H1 (cell line): ENCODE results near the gene MAGI3. TPM values are rescaled to one million over a fixed set of nuclear protein-coding genes. Genes with fewer than 3 reads are reported as not detected.

Experiments
- CTCF ChIA-PET: fragments of 300-600 bp; sonication (Branson Sonifier 250); formaldehyde crosslinking; loops from one replicate; lab custom pipeline; 2021; ENCODE audit not compliant: partially characterized antibody; lab: Charles Lee
- POLR2A ChIA-PET: fragments of 300-600 bp; sonication (Branson Sonifier 250); formaldehyde crosslinking; loops from one replicate; lab custom pipeline; 2021; ENCODE audit warnings: inconsistent platforms; ENCODE audit not compliant: partially characterized antibody; lab: Charles Lee
- DNase-seq, 2 experiments: peaks; one replicate each; pipeline versions ENCODE4 v3.0.0 to v3.0.0-alpha.2; 2010 to 2022; ENCODE audit warnings: low spot score in 2 of 2, low read depth in 1 of 2, mixed read lengths in 1 of 2
- FAIRE-seq: peaks from 2 replicates; lab custom pipeline; 2011; peaks lifted over from hg19 to GRCh38; lab: Jason Lieb, UNC
- H2AFZ ChIP-seq: 2 replicates; pipeline ENCODE4 v1.8.1; 2012; ENCODE audit warnings: low read length, inconsistent platforms
- H2AK5ac ChIP-seq: 2 replicates; pipeline ENCODE4 v1.6.1; 2013; ENCODE audit warnings: low read depth, low read length
- H2BK120ac ChIP-seq: replicated peaks from 2 replicates; pipeline ENCODE3; 2013; ENCODE audit warnings: low read depth, low read length, inconsistent platforms
- H2BK12ac ChIP-seq: 2 replicates; pipeline ENCODE4 v1.6.1; 2013; ENCODE audit warnings: low read depth, low read length
- H2BK15ac ChIP-seq: 2 replicates; pipeline ENCODE4 v1.6.1; 2013; ENCODE audit warnings: low read length
- H2BK20ac ChIP-seq: 2 replicates; pipeline ENCODE4 v1.6.1; 2013; ENCODE audit warnings: low read length
- H2BK5ac ChIP-seq: 2 replicates; pipeline ENCODE4 v1.6.1; 2013; ENCODE audit warnings: low read depth, low read length
- H3K14ac ChIP-seq: 2 replicates; pipeline ENCODE4 v1.6.1; 2013; ENCODE audit warnings: inconsistent platforms; ENCODE audit not compliant: insufficient read length
- H3K18ac ChIP-seq: 2 replicates; pipeline ENCODE4 v1.6.1; 2013; ENCODE audit warnings: low read length; ENCODE audit errors: extremely low read depth
- H3K23ac ChIP-seq: 2 replicates; pipeline ENCODE4 v1.6.1; 2013; ENCODE audit warnings: inconsistent platforms; ENCODE audit not compliant: insufficient read length
- H3K23me2 ChIP-seq: 2 replicates; pipeline ENCODE4 v1.6.1; 2013; ENCODE audit warnings: low read depth, low read length
- H3K27ac ChIP-seq: 2 replicates; pipeline ENCODE4 v1.6.1; 2011; ENCODE audit warnings: low read depth, low read length, inconsistent platforms
- H3K27me3 ChIP-seq, 4 experiments: replicated peaks in 1 of 4; 1 replicate in 1 of 4; 2 replicates in 3 of 4; pipeline versions ENCODE4 v1.6.1 to v1.8.1; 2011 to 2013; ENCODE audit warnings: low read length in 3 of 4, mild to moderate bottlenecking in 3 of 4, inconsistent platforms in 2 of 4, mixed read lengths in 2 of 4, moderate library complexity in 1 of 4; ENCODE audit not compliant: control insufficient read depth in 3 of 4, insufficient read depth in 3 of 4; ENCODE audit errors: extremely low read depth in 1 of 4
- H3K36me3 ChIP-seq, 4 experiments: 2 replicates each; pipeline versions ENCODE4 v1.6.1 to v1.8.1; 2011 to 2013; ENCODE audit warnings: mild to moderate bottlenecking in 4 of 4, low read length in 3 of 4, moderate library complexity in 2 of 4, control low read depth in 1 of 4, inconsistent platforms in 1 of 4; ENCODE audit not compliant: insufficient read depth in 4 of 4, control insufficient read depth in 2 of 4
- H3K4ac ChIP-seq: replicated peaks from 2 replicates; pipeline ENCODE3; 2013; ENCODE audit warnings: low read length, low read depth, mixed read lengths, inconsistent platforms; ENCODE audit not compliant: insufficient read length
- H3K4me1 ChIP-seq, 4 experiments: replicated peaks in 1 of 4; 1 replicate in 1 of 4; 2 replicates in 3 of 4; pipeline versions ENCODE4 v1.6.1 to v1.8.1; 2011 to 2013; ENCODE audit warnings: low read length in 3 of 4, inconsistent platforms in 2 of 4, mixed read lengths in 1 of 4; ENCODE audit not compliant: insufficient read depth in 4 of 4, control insufficient read depth in 3 of 4
- H3K4me2 ChIP-seq, 2 experiments: 2 replicates each; pipeline versions ENCODE4 v1.6.1 to v1.8.1; 2011 to 2013; ENCODE audit warnings: low read depth in 2 of 2, low read length in 2 of 2, control low read depth in 1 of 2, inconsistent platforms in 1 of 2, mild to moderate bottlenecking in 1 of 2; ENCODE audit not compliant: insufficient read depth in 1 of 2
- H3K4me3 ChIP-seq, 4 experiments: fragments of 200-600, 300-600 bp in 1 of 4; sonication (generic), shearing (Covaris generic), sonication (Bioruptor Twin) in 1 of 4; 2 replicates each; pipeline versions ENCODE4 v1.5.1 to v1.8.1; 2011 to 2016; ENCODE audit warnings: low read length in 4 of 4, low read depth in 3 of 4, control low read depth in 2 of 4, inconsistent platforms in 2 of 4, mild to moderate bottlenecking in 2 of 4, mixed read lengths in 1 of 4, moderate library complexity in 1 of 4; ENCODE audit not compliant: insufficient read depth in 2 of 4; ENCODE audit errors: extremely low read depth in 1 of 4
- H3K56ac ChIP-seq: replicated peaks from 2 replicates; pipeline ENCODE3; 2013; ENCODE audit warnings: low read depth, mild to moderate bottlenecking, mixed read lengths, low read length, inconsistent platforms; ENCODE audit not compliant: insufficient read length
- H3K79me1 ChIP-seq: 2 replicates; pipeline ENCODE4 v1.6.1; 2013; ENCODE audit warnings: low read depth, low read length, control low read depth
- H3K79me2 ChIP-seq, 2 experiments: 2 replicates each; pipeline versions ENCODE4 v1.6.1 to v1.8.1; 2012 to 2013; ENCODE audit warnings: low read length in 2 of 2, mild to moderate bottlenecking in 2 of 2, inconsistent platforms in 1 of 2; ENCODE audit not compliant: insufficient read depth in 2 of 2, control insufficient read depth in 1 of 2
- H3K9ac ChIP-seq, 4 experiments: replicated peaks in 1 of 4; 1 replicate in 1 of 4; 2 replicates in 3 of 4; pipeline versions ENCODE4 v1.6.1 to v1.8.1; 2011 to 2013; ENCODE audit warnings: low read depth in 3 of 4, low read length in 3 of 4, control low read depth in 2 of 4, mild to moderate bottlenecking in 2 of 4, moderate library complexity in 2 of 4, inconsistent platforms in 1 of 4; ENCODE audit errors: extremely low read depth in 1 of 4
- H3K9me3 ChIP-seq, 2 experiments: 2 replicates each; pipeline versions ENCODE4 v1.6.1 to v1.8.1; 2012 to 2013; ENCODE audit warnings: mild to moderate bottlenecking in 2 of 2, moderate library complexity in 2 of 2, control low read depth in 1 of 2, inconsistent platforms in 1 of 2, low read depth in 1 of 2, low read length in 1 of 2, mixed read lengths in 1 of 2; ENCODE audit not compliant: insufficient read depth in 2 of 2
- H4K20me1 ChIP-seq, 2 experiments: replicated peaks in 1 of 2; 2 replicates each; pipeline versions ENCODE3 to v1.8.1; 2011 to 2013; ENCODE audit warnings: inconsistent platforms in 2 of 2, low read length in 2 of 2, mild to moderate bottlenecking in 1 of 2; ENCODE audit not compliant: insufficient read depth in 2 of 2, control insufficient read depth in 1 of 2
- H4K5ac ChIP-seq: 2 replicates; pipeline ENCODE4 v1.6.1; 2013; ENCODE audit warnings: low read length, low read depth, mixed read lengths, inconsistent platforms; ENCODE audit not compliant: insufficient read length
- H4K8ac ChIP-seq: 2 replicates; pipeline ENCODE4 v1.8.0; 2013; ENCODE audit warnings: mild to moderate bottlenecking, moderate library complexity, low read length, inconsistent platforms; ENCODE audit not compliant: insufficient read depth; ENCODE audit errors: extremely low read depth
- H4K91ac ChIP-seq: replicated peaks from 2 replicates; pipeline ENCODE3; 2013; ENCODE audit warnings: low read length, mixed read lengths, inconsistent platforms; ENCODE audit not compliant: insufficient read length
- ASH2L ChIP-seq: fragments of 200-600, 300-600 bp; sonication (generic); IDR thresholded peaks from one replicate; pipeline ENCODE4 v1.7.1; 2017; ENCODE audit warnings: low read length
- EP300 ChIP-seq, 2 experiments: IDR thresholded peaks; 1 replicate in 1 of 2; 2 replicates in 1 of 2; pipeline ENCODE4 v1.6.1; 2011 to 2012; ENCODE audit warnings: low read depth in 2 of 2, low read length in 2 of 2, mild to moderate bottlenecking in 2 of 2, borderline replicate concordance in 1 of 2, inconsistent platforms in 1 of 2, moderate library complexity in 1 of 2
- GTF2F1 ChIP-seq: IDR thresholded peaks from 2 replicates; pipeline ENCODE4 v1.6.1; 2012; ENCODE audit warnings: low read depth, low read length, improper control_type of control experiment, borderline replicate concordance
- POU5F1 ChIP-seq: IDR thresholded peaks from 2 replicates; pipeline ENCODE4 v1.6.1; 2011; ENCODE audit warnings: low read depth, mild to moderate bottlenecking, low read length, moderate library complexity
- SIRT6 ChIP-seq: IDR thresholded peaks from one replicate; pipeline ENCODE4 v1.7.1; 2012; ENCODE audit warnings: low read length, inconsistent platforms
- TBP ChIP-seq: IDR thresholded peaks from 2 replicates; pipeline ENCODE4 v1.6.1; 2011; ENCODE audit warnings: low read depth, low read length, improper control_type of control experiment
- TCF12 ChIP-seq: IDR thresholded peaks from 2 replicates; pipeline ENCODE4 v1.6.1; 2011; ENCODE audit warnings: low read depth, mild to moderate bottlenecking, low read length
- ZNF274 ChIP-seq: IDR thresholded peaks from 2 replicates; pipeline ENCODE4 v1.7.0; 2012; ENCODE audit warnings: low read length, borderline replicate concordance; ENCODE audit errors: extremely low read depth
- WGBS, 2 experiments: shearing (Covaris generic) in 1 of 2; methylation state at CpG; one replicate each; pipeline versions ENCODE4 v1.1.6 to v1.1.7; 2013 to 2015; ENCODE audit warnings: low lambda C conversion rate in 2 of 2, mixed read lengths in 2 of 2, inconsistent platforms in 1 of 2, low coverage in 1 of 2, missing lambda C conversion rate in 1 of 2; ENCODE audit not compliant: insufficient replicate concordance in 2 of 2, insufficient coverage in 1 of 2, insufficient read length in 1 of 2; ENCODE audit errors: extremely low coverage in 1 of 2, missing lambda C conversion rate in 1 of 2; 5-methylcytosine and 5-hydroxymethylcytosine counted together
- polyA plus RNA-seq, 7 experiments: library from polyadenylated mRNA; depleted of rRNA in 3 of 7; stranded (reverse) in 5 of 7; unstranded in 2 of 7; fragments of >200 nt in 5 of 7; fragments of 200-250 nt in 2 of 7; gene quantifications; 1 replicate in 5 of 7; 2 replicates in 1 of 7; 4 replicates in 1 of 7; pipeline versions ENCODE4 v1.2.1 to v1.2.3, GENCODE V29; 2011 to 2013; ENCODE audit warnings: missing spikeins in 2 of 7, mixed read lengths in 2 of 7
- total RNA-seq: library from RNA; stranded (reverse); fragmentation: NEBNext Ultra II Directional; extraction: Animal tissue kit (Norgen Biotek cat#: 25700); gene quantifications from 2 replicates; pipeline ENCODE4 v1.2.1, GENCODE V29; 2021
- TF ChIP-seq, protein P1 (sequence below): IDR thresholded peaks from 2 replicates; pipeline ENCODE4 v1.6.1; 2012; ENCODE audit warnings: inconsistent platforms

Gene MAGI3
- total and polyA plus RNA-seq, 2 of the 8 experiments (the other 6 are each of a cell fraction or from before 2014, with no cell fraction given) = 2.3 to 7.8 TPM

DNA sequence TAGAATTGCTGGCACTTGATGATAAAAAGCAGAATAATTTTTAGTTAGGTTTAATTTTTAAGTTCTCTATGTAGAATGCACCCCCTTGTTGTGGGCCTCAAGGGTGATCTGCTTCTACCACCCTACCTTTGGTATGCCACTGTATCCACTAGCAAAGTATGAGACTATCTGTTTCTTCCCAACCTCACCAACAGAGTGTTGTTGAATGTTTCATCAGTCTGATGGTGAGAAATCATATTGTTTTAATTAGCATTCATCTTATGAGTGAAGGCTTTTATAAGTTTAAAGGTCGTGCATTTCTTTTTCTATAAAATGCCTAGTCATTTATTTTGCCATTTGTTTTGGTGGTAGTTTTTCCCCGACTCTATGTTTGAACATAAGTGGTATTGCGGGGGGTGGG is 141.0 kb downstream of the MAGI3 start:
- no peak for FAIRE-seq
- TF ChIP-seq GTF2F1 (no peak), SIRT6 (no peak), EP300 (IDR thresholded peaks at IDR 0.05; ENCODE audit: borderline replicate concordance in 1 of 2, low read depth in 2 of 2, low read length in 2 of 2) (no peak), TBP (no peak), POU5F1 (no peak), ASH2L (no peak), ZNF274 (no peak), TCF12 (no peak)
- TF ChIP-seq, protein P1, sequence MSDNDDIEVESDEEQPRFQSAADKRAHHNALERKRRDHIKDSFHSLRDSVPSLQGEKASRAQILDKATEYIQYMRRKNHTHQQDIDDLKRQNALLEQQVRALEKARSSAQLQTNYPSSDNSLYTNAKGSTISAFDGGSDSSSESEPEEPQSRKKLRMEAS = no peak

More for the DNA sequence above, 141.0 kb downstream of the MAGI3 start:
- no peak overlapping the region for H2AK5ac ChIP-seq
- no peak overlapping the region for H3K4ac ChIP-seq
- H2BK120ac ChIP-seq = no peak overlapping the region
- no peak overlapping the region for H3K4me3 ChIP-seq
- no peaks in the 10 kb centered on the region; the same call in 1 of the 2 replicates for H3K79me1 ChIP-seq
- no peak overlapping the region for H2AFZ ChIP-seq
- ChIA-PET CTCF (no interaction called here), POLR2A (no interaction called here)
- no peak overlapping the region for H2BK5ac ChIP-seq
- no peaks in the 10 kb centered on the region for H3K23me2 ChIP-seq
- no peak for DNase-seq
- no peak overlapping the region for H4K5ac ChIP-seq
- H3K56ac ChIP-seq = no peak overlapping the region
- H3K36me3 ChIP-seq = no peaks in the 10 kb centered on the region
- H3K9ac ChIP-seq = no peak overlapping the region
- no peak overlapping the region for H4K91ac ChIP-seq
- no peak overlapping the region for H3K23ac ChIP-seq
- H3K4me2 ChIP-seq = no peak overlapping the region
- H3K27me3 ChIP-seq = no peaks in the 10 kb centered on the region
- H3K18ac ChIP-seq = no peak overlapping the region
- H2BK20ac ChIP-seq = no peak overlapping the region
- no peak overlapping the region for H2BK15ac ChIP-seq
- no peak overlapping the region for H2BK12ac ChIP-seq
- no peak overlapping the region for H3K27ac ChIP-seq
- 91% methylated on average over 3 of the region's 3 CpGs; no CpG with 5 or more reads in 1 of the 2 experiments for WGBS, 2 experiments
- no peak overlapping the region for H4K8ac ChIP-seq
- no peak overlapping the region for H3K14ac ChIP-seq
- no peaks in the 10 kb centered on the region for H3K9me3 ChIP-seq
- no peaks in the 10 kb centered on the region for H3K4me1 ChIP-seq
- no peaks in the 10 kb centered on the region for H4K20me1 ChIP-seq
- no peaks in the 10 kb centered on the region for H3K79me2 ChIP-seq
